ENCODE results near the gene SCD.
"Not testable (repeated sequence)": the region's sequence is repeated elsewhere in the genome, so short reads cannot be mapped to it uniquely, and the experiment has no call there.

The SCD gene

DNA sequence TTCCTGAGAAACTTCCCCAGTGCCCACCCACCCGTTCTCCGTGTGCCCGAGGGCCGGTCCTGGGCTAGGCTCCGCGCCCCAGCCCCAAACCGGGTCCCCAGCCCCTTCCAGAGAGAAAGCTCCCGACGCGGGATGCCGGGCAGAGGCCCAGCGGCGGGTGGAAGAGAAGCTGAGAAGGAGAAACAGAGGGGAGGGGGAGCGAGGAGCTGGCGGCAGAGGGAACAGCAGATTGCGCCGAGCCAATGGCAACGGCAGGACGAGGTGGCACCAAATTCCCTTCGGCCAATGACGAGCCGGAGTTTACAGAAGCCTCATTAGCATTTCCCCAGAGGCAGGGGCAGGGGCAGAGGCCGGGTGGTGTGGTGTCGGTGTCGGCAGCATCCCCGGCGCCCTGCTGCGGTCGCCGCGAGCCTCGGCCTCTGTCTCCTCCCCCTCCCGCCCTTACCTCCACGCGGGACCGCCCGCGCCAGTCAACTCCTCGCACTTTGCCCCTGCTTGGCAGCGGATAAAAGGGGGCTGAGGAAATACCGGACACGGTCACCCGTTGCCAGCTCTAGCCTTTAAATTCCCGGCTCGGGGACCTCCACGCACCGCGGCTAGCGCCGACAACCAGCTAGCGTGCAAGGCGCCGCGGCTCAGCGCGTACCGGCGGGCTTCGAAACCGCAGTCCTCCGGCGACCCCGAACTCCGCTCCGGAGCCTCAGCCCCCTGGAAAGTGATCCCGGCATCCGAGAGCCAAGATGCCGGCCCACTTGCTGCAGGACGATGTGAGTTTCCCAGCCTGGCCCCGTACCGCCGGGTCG is at the start of gene SCD:
Gene SCD, plus strand, starts transcription at position 469 of the 803 bp plus-strand sequence. Its CDS starts 272 bp downstream, at position 741.
- peak; percentile 93 for DNase-seq

DNA sequence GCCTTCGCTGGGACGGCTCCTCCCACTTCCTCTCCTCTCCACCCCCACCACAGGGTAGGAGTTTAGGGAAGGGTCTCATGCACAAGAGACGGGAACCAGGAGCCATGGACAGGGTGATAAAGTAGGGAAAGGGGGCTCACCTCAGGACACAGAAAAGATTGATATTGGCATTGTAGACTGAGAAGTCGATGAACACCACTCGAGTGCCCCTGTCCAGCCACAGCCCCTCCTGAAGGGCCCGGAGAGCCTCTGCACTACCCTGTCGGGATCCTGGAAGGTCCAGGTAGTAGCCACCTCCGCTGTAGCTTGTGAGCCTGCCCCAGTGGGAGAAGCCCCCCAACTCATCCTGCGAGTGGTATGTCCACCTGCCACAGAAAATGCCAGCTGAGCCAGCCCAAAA is 49.8 kb upstream of the SCD start:
- no peak for DNase-seq

DNA sequence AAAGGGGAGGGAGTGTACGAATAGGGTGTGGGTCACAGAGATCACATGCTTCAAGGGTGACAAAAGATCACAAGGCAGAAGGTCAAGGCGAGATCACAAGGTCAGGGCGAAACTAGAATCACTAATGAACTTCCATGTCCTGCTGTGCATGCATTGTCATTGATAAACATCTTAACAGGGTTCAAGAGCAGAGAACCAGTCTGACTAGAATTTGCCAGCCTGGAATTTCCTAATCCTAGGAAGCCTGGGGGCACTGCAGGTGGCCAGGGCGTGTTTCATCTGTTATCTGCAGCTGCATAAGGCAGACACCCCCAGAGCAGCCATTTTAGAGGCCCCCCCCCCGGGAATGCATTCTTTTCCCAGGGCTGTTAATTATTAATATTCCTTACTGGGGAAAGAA is 45.9 kb upstream of the SCD start:
- DNase-seq = not testable (repeated sequence)

DNA sequence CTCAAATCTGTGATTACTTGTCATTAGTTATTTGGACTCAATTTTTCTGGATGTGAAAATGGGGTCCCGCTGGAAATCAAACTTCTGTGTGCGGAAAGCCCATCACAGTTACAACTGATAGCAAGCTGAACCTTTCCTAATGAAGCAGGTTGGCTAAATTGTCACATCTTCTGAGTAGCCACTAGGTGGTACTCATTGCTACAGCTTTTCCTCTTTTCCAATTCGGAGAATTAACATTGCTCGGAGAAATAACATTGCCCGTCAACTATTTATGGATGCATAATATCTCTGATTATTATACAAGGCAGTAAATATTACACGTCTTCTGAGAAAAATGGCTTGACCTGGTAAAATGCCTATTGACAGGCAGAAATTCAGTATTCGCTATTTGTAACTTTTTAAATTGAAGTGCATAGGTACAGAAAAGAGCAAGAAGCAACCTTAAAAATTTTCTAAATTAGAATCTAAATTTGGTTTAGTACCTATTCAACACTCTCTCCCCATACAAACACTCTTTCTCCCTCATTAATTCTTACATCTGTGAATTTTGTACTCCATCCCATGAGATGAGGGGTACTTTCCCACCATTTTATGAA is 43.2 kb upstream of the SCD start:
- DNase-seq = peak; percentile 49

DNA sequence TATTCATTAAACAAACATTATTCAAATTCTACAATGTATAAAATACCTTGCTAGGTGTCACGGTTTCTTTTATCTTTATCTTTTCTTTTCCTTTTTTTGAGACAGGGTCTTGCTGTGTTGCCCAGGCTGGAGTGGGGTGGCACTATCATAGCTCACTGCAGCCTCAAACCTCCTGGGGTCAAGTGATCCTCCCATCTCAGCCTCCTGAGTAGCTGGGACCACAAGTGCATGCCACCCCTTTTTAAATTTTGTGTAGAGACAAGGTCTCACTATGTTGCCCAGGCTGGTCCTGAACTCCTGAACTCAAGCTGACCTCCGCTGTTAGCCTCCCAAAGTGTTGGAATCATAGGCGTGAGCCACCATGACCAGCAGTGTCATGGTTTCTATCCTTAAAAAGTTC is 42.6 kb upstream of the SCD start:
- no peak for DNase-seq

DNA sequence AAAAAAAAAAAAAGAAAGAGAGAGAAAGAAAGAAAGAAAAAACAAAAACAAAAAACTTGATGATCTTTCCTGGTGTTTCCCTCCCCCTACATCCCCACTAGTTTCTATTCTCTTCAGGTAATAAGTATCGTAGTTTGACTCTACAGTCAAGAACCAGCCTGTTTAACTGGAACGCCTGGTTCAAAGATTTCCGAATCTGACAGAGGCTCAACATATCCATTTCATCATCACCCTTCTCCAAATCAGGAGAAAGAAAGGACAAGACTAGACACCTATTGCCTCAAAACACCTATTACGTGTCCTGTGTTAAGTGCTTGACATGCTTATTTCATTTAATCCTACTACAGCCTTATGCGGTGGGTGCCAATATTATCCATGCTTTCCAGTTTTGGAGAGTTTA is 40.2 kb upstream of the SCD start:
- DNase-seq = no peak

DNA sequence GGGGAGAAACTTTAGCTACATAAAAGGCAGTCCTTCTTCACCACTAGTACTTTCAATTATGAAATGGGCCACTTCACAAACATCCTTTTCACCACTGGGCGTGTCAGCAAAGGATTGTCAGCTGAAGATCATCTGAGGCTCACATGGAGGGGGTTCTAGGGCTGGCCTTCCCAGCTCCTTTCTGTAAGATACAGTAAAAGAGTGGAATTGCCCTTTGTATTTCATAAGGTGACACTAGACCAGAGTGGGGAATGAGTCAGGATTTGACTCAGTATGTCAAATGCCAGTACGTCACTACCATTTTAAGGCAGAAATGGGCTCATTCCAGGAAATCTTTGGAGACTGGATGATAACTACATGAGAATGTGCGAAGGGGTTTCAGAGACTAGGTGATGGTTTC is 39.3 kb upstream of the SCD start:
- no peak for DNase-seq

DNA sequence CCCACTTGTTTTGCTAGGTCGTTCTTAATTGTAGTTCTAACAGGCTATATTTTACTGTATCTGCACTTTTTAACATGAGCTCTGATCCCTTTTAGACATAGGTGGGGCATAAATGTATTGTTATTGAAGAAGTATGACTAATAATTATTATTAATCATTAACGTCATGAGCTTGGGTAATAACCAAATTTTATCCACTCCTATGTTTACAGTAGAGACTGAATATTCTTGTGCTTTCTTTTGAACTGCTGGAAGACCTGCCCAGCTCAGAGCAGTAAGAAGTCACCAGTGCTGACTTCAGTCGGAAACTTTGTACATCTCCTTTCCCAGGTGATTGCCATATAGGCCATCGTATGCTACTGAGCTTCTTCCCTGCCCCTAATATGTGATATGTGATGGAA is 35.7 kb upstream of the SCD start:
- no peak for DNase-seq

DNA sequence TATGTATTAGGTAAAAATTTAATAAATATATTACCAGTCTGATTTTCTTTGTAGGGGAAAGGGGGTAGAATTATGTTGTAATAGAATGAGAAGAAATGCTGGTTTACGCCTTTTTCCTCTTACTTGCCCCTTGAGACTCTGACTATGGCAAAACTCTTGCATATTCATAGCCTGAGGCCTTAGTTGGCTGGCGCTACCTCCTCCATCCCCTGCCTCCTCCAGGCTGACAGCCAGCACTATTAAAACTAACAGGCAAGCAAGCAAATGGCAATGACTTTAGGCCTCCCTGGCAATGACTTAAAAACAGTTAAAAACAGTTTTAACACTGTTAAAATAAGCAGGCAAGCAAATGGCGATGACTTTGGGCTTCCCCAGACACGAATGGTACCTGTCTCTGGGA is 31.4 kb upstream of the SCD start:
- DNase-seq = no peak

DNA sequence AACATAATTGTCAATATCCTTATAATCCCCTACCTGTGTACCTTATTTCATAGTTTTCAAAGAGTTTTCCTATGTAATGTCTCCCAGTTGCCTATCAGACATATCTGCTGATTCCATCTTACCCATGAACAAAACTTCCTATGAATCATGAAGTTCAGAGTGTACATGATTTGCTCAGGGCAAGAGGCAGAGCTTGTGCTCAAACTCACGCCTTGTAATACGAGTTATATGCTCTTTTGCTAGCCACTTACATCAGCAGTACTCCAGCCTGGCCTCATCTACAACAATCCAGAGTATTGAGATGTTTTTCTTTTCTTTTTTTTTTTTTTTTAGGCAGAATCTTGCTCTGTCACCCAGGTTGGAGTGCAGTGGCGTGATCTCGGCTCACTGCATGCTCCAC is 28.8 kb upstream of the SCD start:
- no peak for DNase-seq

DNA sequence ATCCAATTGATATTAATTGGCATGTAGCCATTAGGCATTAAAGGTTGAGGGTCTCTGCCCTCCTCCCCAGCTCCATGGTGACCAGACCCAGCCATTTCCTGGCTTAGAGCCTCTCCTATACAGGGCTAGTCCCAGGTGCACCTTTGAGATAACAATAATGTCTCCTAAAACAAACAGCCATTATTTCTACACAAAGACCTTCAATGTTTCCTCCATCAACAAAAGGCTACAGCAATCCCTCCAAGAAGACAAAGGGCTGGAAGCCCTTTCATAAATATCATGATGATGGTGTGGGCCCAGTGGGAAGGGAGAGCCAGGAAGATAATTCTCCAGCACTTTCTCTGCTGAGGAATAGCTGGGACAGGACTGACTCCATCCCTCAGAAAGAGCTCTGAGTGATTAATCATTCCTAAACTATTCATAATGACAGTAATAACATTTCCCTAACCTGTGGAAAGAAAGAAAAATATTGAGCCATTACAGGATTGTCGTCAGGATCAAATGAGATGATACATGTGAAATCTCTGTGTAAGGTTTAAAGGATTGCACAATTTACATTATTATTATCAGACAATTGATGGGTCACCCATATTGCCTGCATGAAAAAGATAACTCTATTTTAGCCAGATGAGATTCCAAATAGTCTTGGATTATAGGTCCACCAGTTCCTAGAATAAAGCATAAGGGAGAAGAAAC is 27.2 kb upstream of the SCD start:
- DNase-seq = no peak

DNA sequence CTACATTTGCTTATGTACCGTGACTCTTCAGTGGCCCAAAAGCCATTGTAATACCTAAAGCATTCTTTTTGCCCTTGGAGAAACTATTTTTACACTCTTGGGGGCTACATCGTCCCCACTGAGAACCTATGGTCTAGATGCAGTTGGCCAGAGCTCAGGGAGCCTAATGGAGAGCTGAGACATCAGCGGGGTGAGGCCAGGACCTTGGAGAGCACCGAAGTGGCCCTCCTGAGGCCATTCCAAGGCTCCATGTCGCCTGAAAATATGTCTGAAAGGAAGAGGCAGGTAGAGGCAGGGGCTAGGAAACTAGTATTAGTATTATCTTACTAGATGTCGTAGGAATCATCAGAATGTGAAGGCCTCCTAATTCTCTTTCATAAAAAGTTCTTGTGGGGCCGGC is 21.9 kb upstream of the SCD start:
- no peak for DNase-seq

DNA sequence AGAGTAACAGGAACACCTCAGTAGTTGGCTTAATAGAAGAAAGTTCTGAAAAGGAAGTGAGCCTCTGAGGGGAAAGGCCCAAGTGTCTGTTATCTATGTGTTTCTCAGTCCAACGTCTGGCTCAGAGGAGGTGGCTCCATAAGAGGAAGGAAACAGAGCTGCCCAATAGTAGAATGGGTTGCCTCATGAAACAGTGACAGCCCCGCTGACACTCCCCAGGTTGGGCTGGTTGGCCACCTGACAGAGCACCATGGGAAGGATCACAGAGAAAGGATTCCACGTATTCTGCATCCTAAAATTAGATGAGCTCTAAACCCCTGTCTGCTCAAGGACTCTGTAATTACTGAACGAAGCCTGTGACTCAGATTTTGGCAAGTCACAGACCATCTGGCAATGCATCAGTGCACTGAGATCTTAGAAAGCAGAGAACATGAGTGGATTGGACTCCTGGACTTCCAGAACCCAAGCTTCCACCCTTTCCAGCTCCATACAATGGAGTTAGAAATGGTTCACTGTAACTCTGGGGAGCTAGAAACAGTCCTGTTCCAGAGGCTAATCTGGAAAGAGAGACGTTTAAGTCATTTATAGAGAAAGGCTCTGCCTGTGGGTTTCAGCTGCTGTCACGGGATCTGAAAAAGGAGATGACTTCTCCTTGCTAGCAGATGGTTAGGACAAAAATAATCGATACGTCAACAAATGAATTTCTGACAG is 19.9 kb upstream of the SCD start:
- peak; percentile 45 for DNase-seq

DNA sequence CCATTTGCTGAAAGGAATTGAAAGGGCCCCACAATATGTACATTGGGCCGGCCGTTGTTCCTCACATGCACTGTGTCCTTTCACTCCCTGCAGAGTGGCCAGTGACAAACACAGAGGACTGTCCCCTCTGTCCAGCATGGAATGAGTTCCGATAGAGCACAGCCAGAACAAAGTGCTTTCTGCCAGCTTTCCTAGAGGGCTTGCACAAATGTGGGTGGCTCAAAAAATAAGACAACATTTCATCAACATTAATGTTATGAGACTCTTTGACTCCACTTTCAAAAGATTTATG is 19.4 kb upstream of the SCD start:
- DNase-seq = no peak

DNA sequence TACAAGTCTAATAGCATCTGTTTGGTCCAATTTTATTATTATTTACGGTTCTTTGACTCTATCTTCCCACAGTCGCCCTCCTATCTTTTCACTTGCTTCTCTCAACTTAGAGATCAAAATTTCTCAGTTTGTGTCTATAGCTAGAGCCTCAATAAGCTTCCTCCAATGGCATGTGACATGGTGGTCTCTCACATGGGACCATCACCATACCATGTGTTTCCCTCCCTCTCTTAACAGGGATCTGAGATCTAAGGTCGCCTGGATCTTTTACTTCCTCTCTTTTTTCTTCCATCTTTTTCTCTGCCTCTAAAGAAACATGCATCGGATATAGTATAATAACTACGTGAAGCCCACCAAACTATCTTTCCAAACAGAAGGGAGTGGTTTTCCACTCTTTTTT is 18.8 kb upstream of the SCD start:
- no peak for DNase-seq

DNA sequence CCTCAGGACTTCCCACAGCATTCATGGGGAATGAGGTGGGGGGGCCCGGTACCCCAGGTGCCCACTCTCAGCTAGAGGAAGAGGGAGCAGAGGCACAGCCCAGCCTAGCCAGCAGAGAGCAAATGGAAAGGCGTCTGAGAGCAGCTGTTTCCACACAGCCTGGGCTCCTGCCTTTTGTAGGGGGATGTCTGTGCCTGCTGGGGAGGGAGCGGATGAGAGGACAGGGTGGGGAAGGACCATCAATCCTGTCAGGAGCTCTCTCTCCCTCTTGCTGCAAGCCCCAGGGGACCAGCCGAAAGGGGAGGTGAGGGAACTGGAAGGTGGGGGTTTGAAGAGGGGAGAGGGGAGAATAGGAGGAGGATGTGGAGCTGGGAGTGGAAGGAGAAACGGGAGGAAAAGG is 17.0 kb upstream of the SCD start, which contains the start of gene PKD2L1:
Gene PKD2L1, minus strand, starts transcription at position 150 of the 400 bp plus-strand sequence. Its CDS starts 125 bp downstream, at position 25.
- DNase-seq = no peak

DNA sequence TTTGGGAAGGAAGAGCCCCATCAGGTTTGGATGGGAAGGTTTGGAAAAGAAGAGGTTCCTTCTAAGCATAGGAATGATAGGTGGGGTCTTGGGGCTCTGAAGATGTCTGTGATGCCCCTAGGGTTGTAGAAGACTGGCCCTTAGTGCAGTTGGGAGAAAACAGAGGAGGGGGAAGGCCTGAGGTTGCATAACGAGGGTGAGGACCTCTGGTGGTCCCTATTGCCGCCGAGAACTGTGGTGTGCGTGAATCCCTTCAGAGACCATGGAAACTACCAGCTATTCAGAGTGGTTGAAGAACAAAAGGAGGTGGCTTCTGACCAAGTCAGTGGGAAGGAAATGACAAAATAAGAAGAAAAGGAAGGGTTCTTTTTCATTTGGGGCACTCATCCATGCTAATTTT is 13.9 kb upstream of the SCD start:
- no peak for DNase-seq

DNA sequence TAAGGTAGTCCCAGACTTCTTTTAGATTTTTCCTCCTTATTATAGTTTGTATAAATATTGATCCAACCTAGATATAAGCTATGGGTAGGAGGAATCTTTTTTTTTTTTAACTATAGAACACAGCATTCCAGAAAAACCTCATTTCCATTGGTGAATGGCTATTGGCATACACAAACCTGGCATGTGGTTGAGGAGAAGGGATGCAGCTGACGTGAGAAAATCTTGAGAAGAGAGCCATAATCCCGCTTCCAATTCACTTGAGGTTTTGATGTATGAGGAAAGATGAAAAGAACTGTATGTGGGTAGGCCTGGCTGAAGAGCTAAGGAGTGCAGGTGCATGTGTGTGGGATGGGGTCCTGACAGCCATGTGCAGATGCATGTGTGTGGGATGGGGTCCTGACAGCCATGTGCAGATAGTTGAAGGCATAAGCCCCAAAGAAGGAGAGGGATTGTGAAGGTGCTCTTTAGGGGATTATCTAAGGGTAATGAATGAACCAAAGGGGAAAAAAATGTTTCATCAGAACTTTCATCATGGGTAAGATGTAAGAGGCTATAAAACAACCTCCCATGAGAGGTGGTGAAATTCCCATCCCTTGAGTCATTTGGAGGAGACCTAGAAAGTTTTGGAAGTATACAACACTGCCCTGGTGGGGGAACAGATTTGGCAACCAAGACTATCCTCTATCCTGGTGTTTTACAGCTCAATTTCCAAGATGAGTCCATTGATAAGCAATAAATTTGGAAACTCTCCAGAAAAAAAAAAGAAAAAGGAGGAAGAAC is 13.2 kb upstream of the SCD start:
- no peak for DNase-seq

DNA sequence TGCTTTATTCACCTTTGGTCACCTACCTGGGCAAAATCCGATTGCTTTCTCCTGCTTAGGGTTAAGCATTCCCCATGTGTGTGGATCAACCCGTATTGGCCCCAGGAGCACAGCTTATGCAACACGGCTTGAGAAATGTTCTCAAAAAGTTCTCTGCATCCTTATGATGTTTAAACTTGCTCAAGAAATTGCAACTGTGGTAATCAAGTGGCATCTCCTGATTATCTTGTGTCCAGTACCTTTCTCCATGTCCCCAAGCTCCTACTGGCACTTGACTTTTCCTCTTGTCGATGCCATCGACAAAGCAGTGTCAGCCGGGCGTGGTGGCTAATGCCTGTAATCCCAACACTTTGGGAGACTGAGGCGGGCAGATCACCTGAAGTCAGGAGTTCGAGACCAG is 12.3 kb upstream of the SCD start:
- DNase-seq = no peak

DNA sequence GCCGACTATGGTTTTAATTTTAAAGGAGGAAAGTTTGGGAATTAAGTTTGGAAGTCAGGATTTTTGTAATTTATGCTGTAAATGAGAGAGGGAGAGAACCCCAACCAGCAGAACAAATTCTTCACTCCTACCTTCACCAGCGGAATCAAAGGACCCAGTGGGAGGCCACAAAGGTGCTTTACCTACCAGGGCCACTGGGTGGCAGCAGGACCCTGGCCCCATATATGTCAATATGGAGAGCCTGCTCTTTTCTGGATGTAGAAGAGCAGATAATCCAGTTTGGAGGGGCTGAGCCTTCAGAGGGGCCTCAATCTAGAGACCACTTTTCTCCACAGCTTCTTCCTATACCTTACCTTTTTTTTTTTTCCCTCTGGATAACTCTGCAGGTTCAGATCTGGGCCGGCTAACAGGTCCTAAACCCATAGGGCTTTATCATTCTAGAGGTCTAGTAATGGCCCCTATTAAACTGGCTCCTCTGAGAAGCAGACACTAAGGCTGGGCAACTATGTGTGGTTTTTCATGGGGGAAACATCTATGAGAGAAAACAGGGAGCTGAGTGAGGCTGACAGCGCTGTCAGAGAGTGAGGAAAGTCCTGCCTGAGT is 8.5 kb upstream of the SCD start:
- DNase-seq = peak; percentile 73

DNA sequence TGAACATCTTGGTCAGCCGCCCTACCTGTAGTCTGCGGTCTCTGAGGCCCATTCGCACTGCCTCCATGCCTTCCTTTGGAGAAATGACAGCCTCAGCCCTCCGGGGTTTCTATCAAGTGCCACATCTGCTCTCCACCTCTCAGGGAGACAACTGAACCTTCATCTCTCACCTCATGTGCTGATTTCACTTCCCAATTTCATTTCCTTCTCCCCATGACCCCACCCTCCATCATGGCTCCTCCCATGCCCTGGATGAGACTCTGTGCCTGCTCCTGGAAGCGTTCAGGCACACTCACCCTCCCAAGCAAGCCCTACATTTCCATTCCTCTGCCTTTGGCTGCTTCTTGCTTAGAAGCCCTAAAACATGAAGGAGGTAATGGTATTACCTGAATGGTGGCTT is 7.8 kb upstream of the SCD start:
- DNase-seq = no peak
